Islet precursor cell (in vitro differentiated cells): Measurements from ENCODE around the gene KANK2.
A peak's percentile ranks its signal among the peaks of the same experiment; 100 is the strongest.
"Not testable (repeated sequence)": the region's sequence is repeated elsewhere in the genome, so short reads cannot be mapped to it uniquely, and the experiment has no call there.

ENCODE experiments used
- DNase-seq: peaks from one replicate; pipeline ENCODE4 v3.0.0-alpha.2; 2018

Gene KANK2

GRCh38 chr19:11169896-11170678 is 27.3 kb downstream of the KANK2 start:
- DNase-seq = no peak

GRCh38 chr19:11168568-11168967 is 28.8 kb downstream of the KANK2 start:
- no peak for DNase-seq

- DNase-seq = no peak
These were observed 30.8 kb downstream of the KANK2 start for GRCh38 chr19:11166281-11167142.

GRCh38 chr19:11165486-11166030 is 31.8 kb downstream of the KANK2 start:
- no peak for DNase-seq

- no peak for DNase-seq
These were observed 32.4 kb downstream of the KANK2 start for GRCh38 chr19:11164879-11165406.

- DNase-seq = no peak
These were observed 33.0 kb downstream of the KANK2 start for GRCh38 chr19:11164296-11164695.

- DNase-seq = not testable (repeated sequence)
These were observed 36.9 kb downstream of the KANK2 start for GRCh38 chr19:11160440-11160768.

GRCh38 chr19:11159598-11160439 is 37.5 kb downstream of the KANK2 start:
- no peak for DNase-seq

GRCh38 chr19:11155373-11156120 is 41.8 kb downstream of the KANK2 start, which contains the start of gene SPC24:
SPC24 (minus strand) TSS chr19:11155782; CDS start chr19:11155776, 6 bp downstream.
- DNase-seq = peak; percentile 99

GRCh38 chr19:11154683-11155047 is 42.7 kb downstream of the KANK2 start:
- DNase-seq = no peak

GRCh38 chr19:11152318-11153062 is 44.9 kb downstream of the KANK2 start:
- peak; percentile 59 for DNase-seq

GRCh38 chr19:11151181-11151580 is 46.2 kb downstream of the KANK2 start:
- DNase-seq = no peak

- DNase-seq = no peak
These were observed 49.3 kb downstream of the KANK2 start for GRCh38 chr19:11148001-11148400.

- DNase-seq = no peak
These were observed 51.8 kb downstream of the KANK2 start for GRCh38 chr19:11145536-11145924.

- peak; percentile 99 for DNase-seq
These were observed 54.7 kb downstream of the KANK2 start for GRCh38 chr19:11142528-11143171.

GRCh38 chr19:11141937-11142527 is 55.3 kb downstream of the KANK2 start:
- DNase-seq = peak; percentile 75

GRCh38 chr19:11140896-11141295 is 56.4 kb downstream of the KANK2 start:
- DNase-seq = no peak

- not testable (repeated sequence) for DNase-seq
These were observed 57.3 kb downstream of the KANK2 start for GRCh38 chr19:11140023-11140538.

GRCh38 chr19:11138601-11139300 is 58.6 kb downstream of the KANK2 start:
- peak; percentile 96 for DNase-seq
